Left cardiac atrium (tissue), 4 donors: ENCODE data around the gene CEBPA. TPM values are rescaled to one million over a fixed set of nuclear protein-coding genes. Genes with fewer than 3 reads are reported as not detected.
A peak's percentile ranks its signal among the peaks of the same experiment; 100 is the strongest.

Source experiments
- ATAC-seq, 2 donors: fragments of 200-7000 bp; cut with Tn5 transposase; one replicate each; pipeline ENCODE4 v1.9.1; 2020; ENCODE audit warnings: mild to moderate bottlenecking in 2 of 2, moderate library complexity in 2 of 2
- DNase-seq: peaks from one replicate; pipeline ENCODE4 v3.0.0-alpha.2; 2020
- intact Hi-C, 2 donors: fragments of 100-400 bp; cut with DNase I; formaldehyde crosslinking; loops; one replicate each; pipeline versions ENCODE4 v1.14.1 to v1.15.1; 2022 to 2023
- total RNA-seq, 2 donors: library from RNA; stranded (reverse); fragmentation: NEBNext Ultra II Directional; extraction: Animal tissue kit (Norgen Biotek cat#: 25700); gene quantifications; one replicate each; pipeline ENCODE4 v1.2.1, GENCODE V29; 2021
- donor health status: DM: no; HTN: yes; CAD: no.
- donor health status: DM: no; HTN: yes; CAD: no; lungs with severe emphysema.
- donor health status: DM: yes; HTN: yes; CAD: no.
- donor health status: Dilated cardiomyopathy.

CEBPA gene
- total RNA-seq, 2 donors from 2014 or later, result 21.0 to 41.8 TPM

DNA sequence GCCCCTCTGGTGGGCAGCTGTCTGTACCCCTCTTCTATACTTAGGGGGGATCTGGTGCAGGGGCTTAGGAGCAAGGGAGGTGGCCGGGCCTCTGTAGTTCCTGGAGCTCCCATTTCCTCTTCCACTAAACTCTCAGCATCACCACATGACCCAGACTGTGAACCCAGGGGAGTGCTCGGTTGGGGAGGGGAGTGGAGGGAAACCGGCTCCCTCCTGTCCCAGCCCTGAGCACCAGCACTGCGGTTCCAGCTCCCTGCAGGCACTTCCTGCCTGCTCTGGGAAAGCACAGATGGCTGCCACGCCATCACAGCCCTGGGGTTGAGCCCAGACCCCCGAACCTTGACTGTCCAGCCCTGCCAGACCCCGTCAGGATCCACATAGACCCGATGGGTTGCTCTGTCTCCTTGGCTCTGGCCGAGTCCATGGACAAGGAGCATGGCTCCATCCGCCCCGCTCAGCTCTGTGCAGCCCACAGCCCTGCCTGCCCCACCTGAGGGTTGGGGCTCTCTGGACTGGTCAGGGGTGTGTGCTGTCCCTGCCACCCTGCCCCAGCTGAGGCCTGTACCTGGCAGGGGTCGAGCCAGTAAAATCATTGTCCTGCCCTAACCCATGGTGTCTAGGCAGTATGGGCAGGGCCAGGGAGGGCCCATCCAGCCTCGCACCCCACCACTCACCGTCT lies 40.7 kb downstream of the CEBPA start:
- no peak for DNase-seq
- peak in 1 of 2 donors; percentile 40 for ATAC-seq
- intact Hi-C loops, result no loop called here

DNA sequence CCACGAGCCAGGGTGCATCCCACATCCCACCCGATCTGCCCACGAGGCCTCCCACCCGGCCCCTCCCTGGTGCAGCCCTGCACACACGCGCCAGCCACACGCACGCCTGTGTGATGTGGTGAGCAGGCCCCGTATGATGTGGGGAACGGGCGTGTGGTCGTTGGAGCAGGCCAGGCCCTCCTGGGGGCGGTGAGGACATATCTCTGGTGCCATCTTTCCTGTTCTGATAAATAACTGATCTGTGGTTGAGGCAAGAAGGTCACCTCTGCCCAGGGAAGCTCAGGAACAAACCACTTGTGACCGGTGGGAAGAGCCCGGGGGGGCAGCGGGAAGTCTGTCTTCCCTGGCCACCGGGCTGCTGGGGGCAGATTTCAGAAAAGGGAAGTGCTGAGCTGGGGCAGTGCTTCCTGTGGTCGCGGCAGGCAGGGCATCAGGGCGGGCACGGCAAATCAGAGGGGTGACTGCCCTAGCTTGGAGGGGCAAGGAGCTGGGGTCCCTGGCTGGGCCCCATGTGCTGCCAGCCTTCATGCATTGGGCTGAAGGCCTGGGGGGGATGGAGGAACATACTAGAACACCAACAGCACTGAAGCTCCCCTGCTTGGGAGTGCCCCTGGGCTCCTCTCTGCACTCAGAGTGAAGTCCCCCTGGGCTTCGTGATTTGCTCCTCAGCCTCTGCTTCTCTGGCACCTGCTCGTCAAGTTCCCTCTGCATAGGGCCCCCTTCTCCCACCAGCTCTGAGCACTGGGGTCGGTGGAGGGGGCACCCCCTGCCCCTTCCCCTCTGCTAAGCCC lies 41.5 kb downstream of the CEBPA start:
- ATAC-seq (peak; percentile 36 to 55), DNase-seq (peak; percentile 42)
- intact Hi-C loops, result no loop called here

DNA sequence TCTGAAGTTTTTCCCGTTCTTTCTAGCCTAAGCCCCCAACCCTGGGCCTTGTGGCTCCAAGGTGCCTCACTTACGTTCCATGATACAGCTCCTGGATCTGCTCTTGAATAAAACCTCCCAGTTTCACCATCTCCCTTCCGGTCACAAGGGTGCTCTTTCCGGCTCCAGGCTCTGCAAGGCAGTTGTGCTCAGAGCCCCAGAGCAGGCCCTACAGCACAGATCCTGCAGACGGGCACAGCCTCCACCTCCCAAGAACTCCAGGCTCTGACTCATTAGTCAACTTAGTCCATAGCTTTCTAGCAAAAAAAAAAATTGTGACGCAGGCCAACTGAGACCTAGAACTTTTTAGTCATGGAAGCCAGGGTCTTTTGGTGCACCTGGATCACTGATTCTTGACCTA lies 42.8 kb downstream of the CEBPA start:
- DNase-seq, result no peak
- ATAC-seq, result peak in 1 of 2 donors; percentile 53
- intact Hi-C loops, result no loop called here

DNA sequence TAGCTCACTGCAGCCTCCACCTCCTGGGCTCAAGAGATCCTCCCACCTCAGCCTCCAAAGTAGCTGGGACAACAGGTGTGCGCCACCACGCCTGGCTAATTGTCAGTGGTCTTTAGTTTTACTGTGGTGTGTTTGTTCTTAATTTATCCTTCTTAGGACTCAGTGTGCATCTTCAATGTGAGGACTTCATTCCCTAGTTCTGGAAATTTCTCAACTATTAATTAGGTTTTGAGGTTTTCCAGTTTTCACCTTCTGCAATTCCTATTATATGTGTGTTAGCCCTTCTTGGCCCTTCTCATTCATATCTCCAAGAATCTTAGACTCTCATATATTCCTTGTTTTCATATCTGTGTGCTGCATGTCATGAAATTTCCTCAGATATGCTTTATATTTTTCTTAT lies 44.5 kb downstream of the CEBPA start:
- intact Hi-C loops, result no loop called here
- ATAC-seq (no peak), DNase-seq (no peak)

DNA sequence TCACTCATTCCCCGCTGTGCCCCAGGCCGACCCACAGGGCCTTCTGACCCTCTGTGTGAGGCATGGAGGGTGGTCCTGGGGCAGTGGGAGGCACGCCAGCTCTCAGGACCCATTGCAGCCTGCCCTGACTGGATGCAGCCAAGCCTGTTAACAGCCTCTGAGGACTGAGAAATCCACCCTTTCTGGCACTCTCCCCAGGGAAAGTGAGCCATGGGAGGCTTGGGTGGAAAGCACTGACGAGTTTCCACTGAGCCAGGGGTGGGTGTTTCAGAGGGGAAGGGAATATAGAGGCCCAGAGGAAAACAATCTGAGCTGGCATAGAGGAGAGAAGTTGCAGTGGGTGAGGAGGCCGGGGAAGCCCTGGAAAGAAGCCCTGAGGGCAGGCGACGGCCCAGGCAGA lies 46.1 kb downstream of the CEBPA start:
- ATAC-seq (no peak), DNase-seq (no peak)
- intact Hi-C loops, result no loop called here

DNA sequence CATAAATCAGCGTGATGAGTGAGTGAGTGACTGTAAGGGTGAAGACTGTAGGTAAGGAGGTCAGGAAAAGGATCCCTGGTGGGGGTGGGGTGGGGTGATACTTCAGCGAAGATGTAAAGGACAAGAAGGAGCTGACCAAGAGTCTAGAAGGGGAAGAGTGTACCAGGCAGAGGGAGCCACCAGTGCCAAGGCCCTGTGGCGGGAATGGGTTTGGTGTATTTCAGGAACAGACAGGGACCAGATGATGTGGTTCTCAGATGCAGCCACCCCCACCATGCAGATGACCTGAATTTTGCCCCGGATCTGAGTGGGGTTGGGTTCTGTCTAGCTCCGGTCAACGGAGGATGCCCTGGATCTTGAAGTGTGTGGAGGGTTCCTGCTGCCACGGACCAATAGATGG lies 46.6 kb downstream of the CEBPA start:
- intact Hi-C loops, result no loop called here
- DNase-seq (no peak), ATAC-seq (no peak)

DNA sequence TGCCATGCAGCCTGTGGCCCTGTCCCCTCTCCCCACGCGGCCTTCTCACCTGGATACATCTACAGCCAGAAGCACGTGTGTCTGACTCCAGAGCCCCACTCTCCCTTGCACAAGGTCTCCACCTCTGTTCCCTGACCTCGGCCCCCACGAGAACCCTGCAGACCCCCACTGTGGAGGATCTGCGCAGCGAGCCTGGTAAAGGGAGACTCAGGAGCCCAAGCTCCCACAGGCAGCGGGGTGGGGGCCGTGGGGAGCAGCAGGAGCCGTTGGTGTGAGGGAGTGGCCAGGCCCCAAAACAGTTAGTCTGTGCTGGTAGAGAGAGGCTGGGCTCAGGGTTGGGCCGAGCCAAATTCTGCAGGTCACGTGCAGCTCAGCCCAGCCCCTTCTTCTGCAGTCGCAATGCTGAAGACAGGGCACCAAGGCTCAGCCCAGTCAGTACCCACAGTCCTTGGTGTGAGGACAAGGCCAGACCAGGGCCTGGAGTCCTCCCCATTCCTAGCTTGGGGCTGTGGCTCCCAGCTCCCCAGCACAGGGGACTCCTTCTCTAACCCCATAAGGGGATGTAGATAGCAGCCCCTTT lies 48.0 kb downstream of the CEBPA start:
- intact Hi-C loops, result no loop called here
- ATAC-seq (peak in 1 of 2 donors; percentile 61), DNase-seq (no peak)

DNA sequence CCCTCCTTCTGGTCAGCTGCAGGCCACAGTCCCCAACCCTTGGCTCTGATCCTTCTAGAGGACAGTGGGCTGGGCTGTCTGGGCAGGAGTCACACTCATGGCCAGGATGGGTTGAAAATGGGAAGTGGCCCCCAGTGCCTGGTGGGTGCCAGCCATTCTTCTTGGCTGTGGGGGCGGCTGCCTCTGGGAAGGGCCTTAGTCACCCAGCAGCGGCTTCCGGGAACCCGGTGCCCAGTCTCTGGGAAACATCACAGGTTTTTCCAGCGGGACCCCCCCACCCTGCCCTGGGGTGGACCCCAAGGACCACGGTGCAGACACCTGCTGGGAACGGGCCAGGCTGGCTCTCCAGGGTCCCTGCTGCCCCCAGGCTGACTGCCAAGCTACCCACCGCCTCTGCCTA lies 49.4 kb downstream of the CEBPA start:
- DNase-seq, result no peak
- peak in 1 of 2 donors; percentile 19 for ATAC-seq
- intact Hi-C loops, result no loop called here

DNA sequence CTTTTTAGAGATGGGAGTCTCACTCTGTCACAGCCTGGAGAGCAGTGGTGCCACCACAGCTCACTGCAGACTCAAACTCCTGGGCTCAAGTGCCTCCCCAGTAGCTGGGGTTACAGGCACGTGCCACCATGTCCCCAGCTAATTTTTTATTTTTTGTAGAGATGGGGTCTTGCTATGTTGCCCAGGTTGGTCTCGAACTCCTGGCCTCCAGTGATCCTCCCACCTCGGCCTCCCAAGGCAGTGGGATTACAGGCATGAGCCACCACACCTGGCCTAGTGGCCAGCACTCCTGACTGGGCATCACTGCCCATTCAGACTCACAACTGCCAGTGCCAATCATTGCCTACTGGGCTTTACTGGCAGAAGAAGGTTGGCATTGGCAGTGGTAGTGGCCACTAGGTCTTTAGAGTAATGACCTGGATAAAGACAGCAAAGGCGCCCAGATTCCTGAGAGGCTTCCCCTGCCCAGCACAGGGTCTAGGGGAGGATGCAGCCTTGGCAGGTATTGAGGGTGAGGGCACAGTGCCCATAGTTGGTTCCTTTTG lies 49.8 kb downstream of the CEBPA start:
- intact Hi-C loops, result no loop called here
- DNase-seq, result no peak
- ATAC-seq, result no peak

DNA sequence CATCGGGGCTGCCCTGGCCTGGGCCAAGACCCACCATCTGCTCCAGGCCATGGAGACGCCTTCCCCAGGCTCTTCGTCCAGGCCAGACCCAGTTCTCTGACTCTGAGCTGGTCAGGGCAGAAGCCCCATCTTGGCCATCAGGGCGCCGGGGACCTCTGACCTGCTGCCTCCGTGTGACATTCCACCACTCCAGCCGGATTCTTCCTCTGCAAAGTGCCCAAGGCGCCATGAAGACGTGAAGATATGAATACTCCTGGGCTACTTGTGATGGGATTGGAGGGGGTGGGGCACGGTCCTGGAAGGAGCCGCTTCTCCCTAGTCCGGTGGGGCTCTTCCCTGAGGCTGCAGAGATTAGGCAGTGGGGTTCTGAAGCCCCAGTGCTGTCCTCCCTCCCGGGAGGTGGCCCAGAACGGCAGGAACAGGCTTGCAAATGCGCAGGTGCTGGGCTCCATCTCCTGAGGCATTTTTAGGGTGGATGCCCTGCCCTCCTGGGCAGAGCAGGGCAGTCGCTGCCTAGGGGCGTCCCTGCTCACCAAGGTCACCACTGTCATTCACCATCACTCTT lies 50.7 kb downstream of the CEBPA start:
- no peak for ATAC-seq
- intact Hi-C loops, result no loop called here
- no peak for DNase-seq

DNA sequence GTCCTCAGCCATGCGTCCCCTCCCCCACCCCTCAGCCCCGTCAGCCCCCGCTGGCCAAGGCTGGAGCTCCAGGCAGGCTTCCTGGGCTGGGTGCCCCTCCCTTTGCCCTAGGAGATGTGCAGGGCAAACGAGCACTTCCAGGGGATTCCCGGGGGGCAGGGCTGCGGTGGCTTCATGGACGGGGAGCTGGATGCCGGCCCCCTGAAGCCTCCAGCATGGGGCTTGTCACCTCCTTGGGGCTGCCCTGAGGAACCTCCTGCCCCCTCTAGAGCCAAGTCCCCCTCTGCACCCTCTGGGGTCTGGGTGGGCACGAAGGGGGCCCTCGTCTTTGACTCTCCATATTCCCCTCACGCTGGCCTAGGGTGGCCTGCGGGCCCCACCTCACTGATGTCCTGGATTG lies 51.3 kb downstream of the CEBPA start:
- DNase-seq (no peak), ATAC-seq (no peak)
- intact Hi-C loops, result no loop called here

DNA sequence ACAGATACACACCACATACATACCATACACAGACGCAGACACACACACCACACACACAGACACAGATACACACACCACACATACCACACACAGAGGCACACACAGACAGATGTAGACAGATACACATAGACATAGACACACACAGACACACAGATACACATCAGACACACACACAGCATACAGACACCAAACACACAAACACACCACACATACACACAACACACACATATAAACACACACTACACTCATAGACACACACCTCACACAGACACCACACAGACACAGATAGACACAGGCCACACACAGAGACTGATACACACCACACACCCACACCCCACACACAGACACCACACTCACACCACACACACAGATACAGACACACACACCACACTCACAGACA lies 51.8 kb downstream of the CEBPA start:
- ATAC-seq, result no peak
- intact Hi-C loops, result no loop called here
- no peak for DNase-seq

Other genes with a start within 250 kb of the CEBPA start
- 1 to 10 TPM; 1.8 to 3.2 TPM for gene RHPN2, start 237.6 kb downstream of the CEBPA start, total RNA-seq
- 1 to 10 TPM; 4.2 to 6.1 TPM for gene GPATCH1, start 221.4 kb downstream of the CEBPA start, total RNA-seq
- gene WDR88, start 170.4 kb downstream of the CEBPA start, total RNA-seq, result not detected
- 10 to 100 TPM; 16.2 to 22.1 TPM for gene LRP3, start 108.2 kb downstream of the CEBPA start, total RNA-seq
- gene SLC7A10, start 76.7 kb downstream of the CEBPA start, total RNA-seq, result 1 to 10 TPM in 1 of 2 donors, under 1 TPM in 1; 0.58 to 4.0 TPM
- gene CEBPG, start 71.2 kb upstream of the CEBPA start, total RNA-seq, result 10 to 100 TPM; 16.6 to 21.0 TPM
- 10 to 100 TPM; 40.3 to 51.7 TPM for gene PEPD, start 219.3 kb upstream of the CEBPA start, total RNA-seq